PC-3 (cell line): ENCODE data around the gene NOCT.
A peak's percentile ranks its signal among the peaks of the same experiment; 100 is the strongest.

Source experiments
- CTCF ChIP-seq: fragments of 300-600 bp; sonication (generic); conservative IDR thresholded peaks from 2 replicates; pipeline ENCODE4 v1.5.1; 2017; ENCODE audit warnings: antibody characterized with exemption, low read depth, mild to moderate bottlenecking, low read length
- EZH2phosphoT487 ChIP-seq: fragments of 300-600 bp; sonication (generic); IDR thresholded peaks from 2 replicates; pipeline ENCODE4 v1.6.1; 2018; ENCODE audit warnings: mild to moderate bottlenecking, antibody characterized with exemption, low read length, borderline replicate concordance

- TF ChIP-seq CTCF: peak; percentile 23
- TF ChIP-seq EZH2phosphoT487: no peak
Measured at GRCh38 chr4:138981930-138982390, 33.6 kb upstream of the NOCT start.
